IPS DF 19.7 (cell line): ENCODE measurements around the gene FAM228A.
"Not testable (repeated sequence)": the region's sequence is repeated elsewhere in the genome, so short reads cannot be mapped to it uniquely, and the experiment has no call there.

Experiments
- DNase-seq: peaks from one replicate; pipeline ENCODE4 v3.0.0-alpha.2; 2013; ENCODE audit warnings: low read depth, low spot score

Gene FAM228A

DNA sequence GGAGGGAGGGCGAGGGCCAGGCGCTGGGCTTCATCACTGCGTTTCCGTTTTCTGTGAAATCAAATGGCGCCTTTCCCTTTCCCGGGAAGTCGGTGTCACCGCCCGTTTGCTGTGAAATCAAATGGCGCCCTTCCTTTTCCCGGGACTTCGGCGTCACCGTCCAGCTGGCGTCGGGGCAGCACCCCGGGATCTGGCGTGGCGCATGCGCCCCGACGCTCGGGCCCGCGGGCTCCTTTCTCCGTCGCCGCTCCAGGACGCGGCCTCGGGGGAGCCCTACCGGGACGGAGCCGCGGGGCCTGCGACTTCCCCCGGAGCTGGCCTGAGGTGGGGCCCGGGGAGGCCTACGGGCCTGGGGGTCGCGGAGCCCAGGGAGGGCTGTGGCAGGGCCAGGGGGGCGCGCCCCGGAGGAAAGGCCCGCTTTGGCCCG, at the start of gene FAM228A:
TSS of gene FAM228A (plus strand) at position 203 of the 427 bp plus-strand sequence. CDS start 428 bp downstream, outside the sequence.
- no peak for DNase-seq

DNA sequence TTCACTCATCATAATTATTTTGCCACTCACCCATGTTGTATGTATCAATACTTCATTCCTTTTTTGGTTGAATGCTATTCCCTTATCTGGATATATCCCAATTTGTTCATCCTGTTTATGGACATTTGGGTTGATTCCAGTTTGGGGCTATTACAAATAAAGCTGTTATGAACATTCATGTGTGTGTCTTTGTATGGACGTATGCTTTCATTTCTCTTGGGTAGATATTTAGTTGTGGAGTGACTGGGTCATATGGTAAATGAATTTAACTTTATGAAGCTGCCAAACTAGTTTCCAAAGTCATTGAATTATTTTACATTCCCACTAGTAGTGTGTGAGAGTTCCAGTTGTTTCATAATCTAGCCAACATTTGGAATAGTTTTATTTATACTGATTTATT, 48.9 kb upstream of the FAM228A start:
- no peak for DNase-seq

- no peak for DNase-seq
These were observed 42.3 kb upstream of the FAM228A start for GRCh38 chr2:24132543-24132942.

GRCh38 chr2:24140305-24140704, 34.5 kb upstream of the FAM228A start:
- not testable (repeated sequence) for DNase-seq

GRCh38 chr2:24147364-24147763, 27.5 kb upstream of the FAM228A start:
- no peak for DNase-seq

DNA sequence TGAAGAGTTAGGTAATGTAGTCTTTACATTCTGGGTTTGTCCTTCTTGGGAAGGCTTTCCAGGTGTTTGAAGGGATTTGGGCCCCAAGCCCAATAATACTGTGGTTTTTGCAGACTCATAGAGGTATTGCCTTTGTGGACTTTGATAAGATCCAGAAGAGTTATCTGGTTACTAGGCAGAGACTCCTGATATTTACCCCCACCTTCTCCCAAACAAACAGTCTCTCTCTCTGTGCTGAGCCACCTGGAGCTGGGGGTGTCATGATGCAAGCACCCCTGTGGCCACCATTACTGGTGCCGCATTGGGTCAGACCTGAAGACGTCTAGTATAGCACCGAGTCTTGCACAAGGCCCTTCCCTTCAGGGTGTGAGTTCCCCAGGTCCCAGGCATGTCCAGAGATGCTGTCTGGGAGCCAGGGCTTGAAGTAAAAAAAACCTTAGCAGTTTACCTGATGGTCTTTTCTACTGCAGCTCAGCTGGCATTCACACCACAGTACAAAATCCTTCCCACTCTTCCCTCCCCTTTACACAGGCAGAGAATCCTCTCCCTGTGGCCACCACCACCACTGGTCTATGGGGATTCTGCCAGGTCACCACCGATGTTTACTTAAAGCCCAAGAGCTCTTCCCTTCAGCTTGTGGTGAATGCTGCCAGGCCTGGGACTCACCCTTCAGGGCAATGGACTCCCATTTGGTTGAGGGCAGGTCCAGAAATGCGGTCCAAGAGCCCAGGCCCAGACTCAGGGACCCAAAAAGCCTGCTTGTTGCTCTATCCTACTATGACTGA, 22.2 kb upstream of the FAM228A start:
- DNase-seq = no peak

DNA sequence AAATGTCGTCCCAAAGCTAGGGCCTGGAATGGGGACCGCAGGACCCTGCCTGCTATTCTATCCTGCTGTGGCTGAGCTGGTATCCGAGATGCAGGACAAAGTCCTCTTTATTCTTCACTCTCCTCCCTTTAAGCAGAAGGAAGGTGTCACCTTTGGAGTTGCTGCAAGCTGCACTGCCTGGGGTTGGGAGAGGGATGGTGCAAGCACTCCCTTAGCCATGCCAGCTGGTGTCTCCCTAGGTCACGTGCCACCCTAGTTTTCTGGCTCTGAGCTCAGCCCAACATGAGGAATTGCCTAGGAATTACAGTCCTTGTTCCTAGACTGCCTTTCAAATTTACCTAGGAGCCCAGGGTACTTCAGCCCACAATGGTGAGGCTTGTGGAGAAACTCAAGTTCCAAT, 21.4 kb upstream of the FAM228A start:
- no peak for DNase-seq

DNA sequence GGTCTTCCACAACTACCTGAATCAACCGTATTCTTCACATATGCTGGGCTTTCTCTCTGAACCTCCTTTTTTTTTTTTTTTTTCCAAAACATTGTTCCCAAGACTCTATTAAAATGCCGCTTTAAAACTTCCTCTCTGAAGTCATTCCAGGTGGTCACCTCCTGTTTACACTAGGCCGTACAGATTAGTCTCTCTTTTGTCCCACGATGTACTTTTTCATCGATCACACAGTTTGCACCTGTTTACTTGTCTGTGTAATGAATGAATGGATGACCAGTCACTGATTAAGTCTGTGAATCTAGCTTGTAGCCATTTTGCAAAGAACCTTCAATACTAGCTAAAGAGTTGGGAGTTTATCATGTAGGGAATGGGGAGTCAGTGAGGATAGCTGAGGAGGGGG, 16.7 kb upstream of the FAM228A start:
- no peak for DNase-seq

DNA sequence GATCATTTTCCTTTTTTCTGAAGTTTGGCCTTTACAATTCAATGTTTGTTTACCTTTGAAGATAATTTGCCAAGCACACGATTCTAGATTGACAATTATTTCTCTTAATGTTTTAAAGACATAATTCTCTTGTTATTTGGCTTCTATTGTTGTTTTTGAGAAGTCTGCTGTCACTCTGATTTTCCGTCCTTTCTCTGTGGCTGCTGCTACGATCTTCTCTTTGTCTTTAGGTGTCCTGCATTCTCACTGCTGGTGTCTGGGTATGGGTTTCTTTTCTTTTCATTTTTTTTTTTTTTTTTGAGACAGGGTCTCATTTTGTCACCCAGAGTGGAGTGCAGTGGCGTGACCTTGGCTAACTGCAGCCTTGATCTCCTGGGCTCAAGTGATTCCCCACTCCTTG, 15.1 kb upstream of the FAM228A start:
- no peak for DNase-seq

DNA sequence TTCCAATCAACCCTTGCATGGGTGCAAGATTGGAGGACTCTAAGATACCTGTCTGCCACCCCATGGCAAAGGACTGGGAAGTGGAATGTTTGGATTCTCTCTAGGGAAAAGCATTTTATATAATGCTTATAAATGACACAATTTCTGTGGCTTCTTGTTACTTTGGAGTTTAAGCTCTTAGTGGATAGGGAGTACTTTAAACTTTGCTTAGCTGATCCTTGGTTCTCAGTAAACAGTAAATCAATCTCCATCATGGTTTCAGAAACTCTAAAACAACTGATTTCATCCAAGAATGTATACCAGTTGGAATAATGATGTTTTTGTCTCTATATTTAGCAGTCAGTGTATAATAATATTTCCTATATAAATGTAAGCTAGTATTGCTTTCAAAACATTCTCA, 14.1 kb upstream of the FAM228A start:
- no peak for DNase-seq

DNA sequence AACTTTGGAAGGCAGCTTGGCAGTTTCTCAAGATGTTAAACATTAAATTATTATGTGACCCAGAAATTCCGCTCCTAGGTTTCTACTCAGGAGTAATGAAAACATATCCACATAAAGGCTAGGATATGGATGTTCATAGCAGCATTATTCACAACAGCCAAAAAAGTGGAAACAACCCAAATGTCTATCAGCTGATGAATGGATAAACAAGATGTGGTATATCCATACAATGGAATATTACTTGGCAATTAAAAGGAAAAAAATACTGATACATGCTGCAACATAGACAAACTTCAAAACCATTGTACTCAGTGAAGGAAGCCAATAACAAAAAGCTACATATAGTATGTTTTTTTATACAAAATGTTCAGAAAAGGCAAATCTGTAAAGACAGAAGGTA, 12.4 kb upstream of the FAM228A start:
- DNase-seq = no peak

DNA sequence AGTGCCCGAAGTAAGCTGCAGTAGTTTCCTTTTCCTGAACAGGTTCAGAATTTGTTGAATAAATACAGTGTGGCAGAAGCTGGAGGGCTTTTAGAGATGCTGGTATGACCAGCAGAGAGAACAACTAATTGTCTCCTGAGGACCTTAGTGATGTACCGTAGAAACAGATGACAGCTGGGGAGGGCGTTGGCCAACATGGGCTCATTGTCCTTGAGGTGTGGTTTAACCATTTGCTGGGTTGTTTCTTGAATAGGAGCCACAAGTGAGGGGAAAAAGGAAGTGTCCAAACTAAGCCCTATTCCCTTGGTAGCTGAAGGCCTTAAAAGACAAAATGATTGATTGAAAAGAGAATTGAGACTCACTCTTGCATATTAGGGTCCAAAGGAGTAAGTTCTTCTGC, 11.7 kb upstream of the FAM228A start:
- DNase-seq = no peak

GRCh38 chr2:24163601-24164000, 11.3 kb upstream of the FAM228A start:
- no peak for DNase-seq

GRCh38 chr2:24164416-24164973, 10.4 kb upstream of the FAM228A start:
- DNase-seq = no peak

DNA sequence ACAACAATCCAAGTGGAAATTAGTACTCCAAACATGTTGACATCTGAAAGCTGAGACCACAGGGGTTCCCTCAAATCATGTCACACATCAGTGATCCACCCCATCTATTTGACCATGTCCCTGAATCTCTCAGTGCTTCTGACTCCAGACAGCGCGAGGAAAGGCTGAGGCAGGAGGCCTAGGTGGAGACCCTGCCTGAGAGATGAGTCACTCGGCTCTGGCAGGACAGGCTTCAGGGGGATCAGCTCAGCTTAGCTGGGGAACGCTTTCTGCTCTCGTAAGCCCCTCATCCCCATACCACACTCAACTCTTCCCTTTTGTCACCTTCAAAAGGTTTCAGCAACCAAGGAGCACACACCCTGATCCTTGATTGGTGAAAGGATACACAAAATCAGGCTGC, 5.8 kb upstream of the FAM228A start:
- no peak for DNase-seq

GRCh38 chr2:24175631-24176187, 856 bp downstream of the FAM228A start:
- no peak for DNase-seq

GRCh38 chr2:24176326-24176725, 1.5 kb downstream of the FAM228A start:
- DNase-seq = no peak

- DNase-seq = no peak
These were observed 4.8 kb downstream of the FAM228A start for GRCh38 chr2:24179683-24180082.

GRCh38 chr2:24181849-24182248, 7.0 kb downstream of the FAM228A start:
- no peak for DNase-seq

- DNase-seq = no peak
These were observed 7.7 kb downstream of the FAM228A start for GRCh38 chr2:24182507-24182906.

- no peak for DNase-seq
These were observed 8.7 kb downstream of the FAM228A start for GRCh38 chr2:24183366-24184069.

- no peak for DNase-seq
These were observed 14.7 kb downstream of the FAM228A start for GRCh38 chr2:24189551-24189950.

DNA sequence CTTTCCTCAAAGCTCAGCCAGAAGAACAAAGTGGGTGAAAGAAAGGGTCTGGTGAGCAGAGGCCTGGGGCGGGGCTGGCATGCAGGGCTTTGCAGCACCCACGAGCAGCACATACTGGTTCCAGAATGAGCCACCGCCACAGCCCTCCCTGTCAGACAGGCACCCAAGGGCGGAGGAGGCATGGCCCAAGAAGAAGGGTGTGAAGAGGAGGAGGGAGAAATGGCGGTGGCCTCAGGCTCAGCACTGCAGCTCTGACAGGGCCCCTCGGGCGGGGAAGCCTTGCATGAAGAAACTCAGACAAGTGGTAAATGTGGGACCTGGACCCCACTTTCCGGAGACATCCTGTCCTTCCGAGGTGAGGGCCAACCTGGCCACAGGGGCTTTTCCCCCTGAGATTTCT, 15.7 kb downstream of the FAM228A start:
- no peak for DNase-seq
